GM21447 (cell line): ENCODE results near the gene UPK1A.
"Not testable (repeated sequence)": the region's sequence is repeated elsewhere in the genome, so short reads cannot be mapped to it uniquely, and the experiment has no call there.

Experiments used
- ATAC-seq: cut with Tn5 transposase; IDR thresholded peaks from one replicate; pipeline ENCODE4 v1.9.1; 2021; ENCODE audit not compliant: unreplicated experiment

The UPK1A gene

DNA sequence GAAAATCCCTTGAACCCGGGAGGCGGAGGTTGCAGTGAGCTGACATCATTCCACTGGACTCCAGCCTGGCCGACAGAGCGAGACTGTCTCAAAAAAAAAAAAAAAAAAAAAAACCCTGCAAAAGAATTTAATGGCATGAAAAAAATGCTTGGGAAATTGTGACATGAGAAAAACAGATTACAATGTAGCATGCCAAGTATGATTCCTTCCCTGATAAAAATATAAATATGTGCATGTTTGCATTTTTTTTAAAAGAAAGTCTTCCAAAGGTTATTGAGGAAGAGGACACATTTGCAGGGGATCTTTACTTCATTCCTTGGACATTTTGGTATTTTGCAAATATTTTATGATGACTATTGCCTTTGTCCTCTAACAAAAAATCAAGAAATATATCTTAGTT is 23.5 kb downstream of the UPK1A start:
- ATAC-seq: no peak

- ATAC-seq: not testable (repeated sequence)
Measured at GRCh38 chr19:35691106-35691505, 24.8 kb downstream of the UPK1A start.

GRCh38 chr19:35692010-35692409 is 25.7 kb downstream of the UPK1A start:
- no peak for ATAC-seq

DNA sequence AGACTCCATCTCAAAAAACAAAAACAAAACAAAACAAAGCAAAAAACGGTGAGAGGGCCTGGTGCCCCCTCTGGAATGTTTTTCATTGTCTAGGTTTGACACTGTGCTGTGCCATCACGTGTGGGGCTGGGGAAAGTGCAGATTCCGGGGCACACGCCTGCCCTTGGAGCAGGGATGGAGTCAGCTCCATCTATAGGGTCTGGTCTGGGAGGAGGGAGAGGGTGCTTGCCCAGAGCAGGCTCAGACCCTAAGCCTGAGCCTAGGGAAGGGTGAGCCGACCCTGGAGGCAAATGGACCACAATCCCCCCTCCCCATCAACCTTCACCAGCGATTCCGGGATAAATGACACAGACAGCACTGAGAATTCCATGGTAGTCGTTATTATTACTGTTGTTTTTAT is 27.1 kb downstream of the UPK1A start:
- ATAC-seq: no peak

DNA sequence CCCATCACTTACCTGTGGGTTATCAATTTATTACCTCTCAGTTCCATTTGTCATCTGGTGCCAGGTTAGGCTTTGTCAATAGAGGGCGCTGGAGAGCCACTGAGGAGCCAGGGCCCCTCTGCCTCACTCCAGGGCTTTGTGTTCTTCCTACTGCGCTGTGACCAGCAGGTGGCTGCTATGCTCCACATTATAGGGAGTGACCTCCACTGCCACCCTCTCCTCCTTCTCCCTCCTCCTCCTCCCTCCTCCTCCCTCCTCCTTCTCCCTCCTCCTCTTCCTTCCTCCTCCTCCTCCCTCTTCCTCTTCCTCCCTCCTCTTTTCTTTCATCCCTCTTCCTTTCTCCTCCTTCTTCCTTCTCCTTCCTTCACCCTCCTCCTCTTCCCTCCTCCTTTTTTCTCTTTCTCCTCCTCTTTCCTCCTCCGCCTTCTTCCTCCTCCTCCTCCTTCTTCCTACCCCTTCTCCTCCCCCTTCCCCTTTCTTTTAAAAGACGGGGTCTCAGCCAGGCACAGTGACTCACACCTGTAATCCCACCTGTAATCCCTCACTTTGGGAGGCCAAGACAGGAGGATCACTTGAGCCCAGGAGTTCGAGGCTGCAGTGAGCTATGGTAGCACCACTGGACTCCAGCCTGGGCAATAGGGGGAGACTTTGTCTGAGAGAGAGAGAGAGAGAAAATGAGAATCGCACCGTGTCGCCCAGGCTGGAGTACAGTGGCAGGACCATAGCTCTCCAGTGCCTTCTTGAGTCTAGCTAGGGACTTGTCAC is 27.7 kb downstream of the UPK1A start:
- peak; percentile 84 for ATAC-seq

DNA sequence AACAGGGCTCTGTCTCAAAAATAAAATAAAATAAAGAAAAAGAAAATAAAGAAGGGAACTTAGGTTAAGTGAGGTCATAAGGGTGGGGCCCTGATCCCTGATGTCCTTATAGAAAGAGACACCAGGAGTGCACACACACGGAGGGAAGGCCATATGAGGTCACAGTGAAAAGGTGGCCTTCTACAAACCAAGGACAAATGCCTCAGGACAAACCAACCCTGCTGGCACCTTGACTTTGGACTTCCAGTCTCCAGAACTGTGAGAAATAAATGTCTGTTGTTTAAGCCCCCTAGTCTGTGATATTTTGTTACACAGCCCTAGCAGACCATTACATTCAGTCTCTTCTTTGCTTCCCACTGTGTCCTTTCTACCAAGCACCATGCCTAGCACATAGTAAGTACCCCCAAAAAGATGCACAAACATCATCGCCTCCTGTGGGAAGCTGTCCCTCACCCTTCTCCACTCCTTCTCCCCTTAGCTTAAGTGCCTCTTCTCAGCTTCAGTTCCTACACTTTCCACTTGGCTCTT is 29.6 kb downstream of the UPK1A start:
- no peak for ATAC-seq

GRCh38 chr19:35696835-35697234 is 30.5 kb downstream of the UPK1A start:
- ATAC-seq: peak; percentile 49

GRCh38 chr19:35702223-35703012 is 36.1 kb downstream of the UPK1A start:
- peak; percentile 93 for ATAC-seq

DNA sequence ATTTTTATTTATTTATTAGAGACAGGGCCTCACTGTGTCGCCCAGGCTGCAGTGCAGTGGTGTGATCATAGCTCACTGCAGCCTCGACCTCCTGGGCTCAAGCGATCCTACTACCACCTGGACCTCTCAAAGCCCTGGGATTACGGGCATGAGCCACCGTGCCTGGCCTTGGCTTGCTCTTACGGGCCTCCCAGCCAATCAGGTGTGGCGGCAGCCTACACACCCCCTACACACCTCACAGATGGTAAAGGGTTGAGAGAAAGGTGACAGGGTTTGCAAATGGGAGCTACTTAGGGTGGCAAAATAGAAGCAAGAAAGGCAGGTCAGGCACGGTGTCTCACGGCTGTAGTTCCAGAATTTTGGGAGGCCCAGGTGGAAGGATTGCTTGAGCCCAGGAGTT is 37.0 kb downstream of the UPK1A start:
- ATAC-seq: no peak

DNA sequence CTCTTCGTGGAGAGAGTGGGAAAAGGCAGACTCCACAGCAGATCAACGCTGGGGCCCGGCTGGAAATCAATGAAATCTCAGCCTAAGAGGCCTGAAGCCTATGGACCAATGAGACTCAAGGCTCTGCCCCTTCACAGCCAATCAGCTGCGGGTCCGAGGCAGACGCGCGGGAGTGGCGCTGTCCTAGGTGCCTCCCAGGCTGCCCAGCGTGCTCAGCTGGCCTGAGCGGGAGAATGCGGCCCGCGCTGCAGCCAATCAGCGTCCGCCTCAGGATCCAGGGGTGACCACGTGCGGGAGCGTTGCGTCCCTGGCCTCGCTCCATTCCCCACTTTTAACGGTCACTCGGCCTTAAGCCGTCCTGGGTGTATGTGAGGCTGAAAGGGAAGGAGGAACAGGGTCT is 37.9 kb downstream of the UPK1A start, which contains the start of gene ZBTB32:
TSS of gene ZBTB32 (plus strand) at position 341 of the 400 bp plus-strand sequence. CDS start 10,069 bp downstream, outside the sequence.
- no peak for ATAC-seq

GRCh38 chr19:35708391-35708790 is 42.1 kb downstream of the UPK1A start:
- no peak for ATAC-seq

DNA sequence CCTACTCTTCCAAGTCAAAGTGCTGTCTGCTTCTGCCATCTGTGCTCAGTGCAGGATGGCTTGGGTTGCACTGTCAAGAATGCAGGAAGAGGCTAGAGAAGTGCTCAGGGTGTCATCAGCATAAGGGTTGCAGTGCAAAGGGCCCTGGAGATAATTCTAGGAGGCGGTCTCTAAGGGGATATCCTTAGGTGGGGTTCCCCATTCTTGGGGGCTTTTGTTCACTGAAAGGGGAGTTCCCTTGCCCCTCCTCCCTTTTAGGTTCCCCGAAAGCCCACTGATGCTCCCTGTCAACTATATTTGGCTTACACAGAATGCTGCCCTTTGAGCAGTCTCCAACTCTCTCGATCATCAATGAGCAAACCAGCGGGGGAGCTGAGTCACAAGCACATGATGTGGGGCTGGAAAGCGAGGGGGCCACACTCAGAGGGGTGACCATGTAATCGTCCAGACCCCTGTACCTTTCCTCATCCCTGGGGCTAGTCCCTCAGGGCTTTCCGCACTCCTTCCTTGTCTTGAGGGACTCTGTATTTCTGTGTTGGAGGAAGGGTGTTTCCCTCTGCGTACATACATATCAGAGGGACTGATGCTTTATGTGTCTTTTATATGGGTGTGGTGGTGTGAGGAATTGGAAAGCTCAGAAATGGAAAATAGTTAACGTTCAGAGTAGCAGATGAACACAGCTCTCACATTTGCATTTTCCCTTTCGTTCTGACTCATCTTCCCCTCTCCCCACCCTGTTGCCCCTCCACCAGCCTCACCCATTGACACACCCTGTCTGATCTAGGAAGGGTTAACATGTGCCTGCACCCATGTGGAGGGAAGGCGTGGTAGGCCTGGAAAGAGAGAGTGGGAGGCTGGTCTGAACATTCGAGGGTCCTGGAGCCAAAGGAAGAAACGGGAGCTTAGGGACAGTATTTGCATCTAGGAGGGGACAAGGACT is 44.7 kb downstream of the UPK1A start:
- ATAC-seq: no peak

GRCh38 chr19:35712567-35713505 is 46.5 kb downstream of the UPK1A start:
- ATAC-seq: no peak

DNA sequence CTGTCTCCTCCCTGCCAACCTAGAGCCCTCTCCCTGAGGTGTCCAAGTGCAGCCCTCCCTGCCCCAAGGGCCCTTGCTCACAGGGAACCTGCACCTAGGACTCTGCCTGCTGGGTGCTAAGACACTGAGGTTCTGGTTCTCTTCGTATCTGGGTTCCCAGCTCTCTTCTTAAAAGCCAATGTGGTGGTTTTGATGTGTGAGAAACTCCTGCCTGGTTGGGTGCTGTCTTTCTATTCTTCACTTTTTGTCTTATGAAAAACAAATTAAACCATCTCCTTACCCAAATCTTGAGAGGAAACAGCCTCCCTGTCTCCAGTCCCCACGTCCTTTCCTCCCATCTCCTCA is 47.2 kb downstream of the UPK1A start:
- no peak for ATAC-seq

GRCh38 chr19:35713904-35714495 is 47.7 kb downstream of the UPK1A start:
- no peak for ATAC-seq

DNA sequence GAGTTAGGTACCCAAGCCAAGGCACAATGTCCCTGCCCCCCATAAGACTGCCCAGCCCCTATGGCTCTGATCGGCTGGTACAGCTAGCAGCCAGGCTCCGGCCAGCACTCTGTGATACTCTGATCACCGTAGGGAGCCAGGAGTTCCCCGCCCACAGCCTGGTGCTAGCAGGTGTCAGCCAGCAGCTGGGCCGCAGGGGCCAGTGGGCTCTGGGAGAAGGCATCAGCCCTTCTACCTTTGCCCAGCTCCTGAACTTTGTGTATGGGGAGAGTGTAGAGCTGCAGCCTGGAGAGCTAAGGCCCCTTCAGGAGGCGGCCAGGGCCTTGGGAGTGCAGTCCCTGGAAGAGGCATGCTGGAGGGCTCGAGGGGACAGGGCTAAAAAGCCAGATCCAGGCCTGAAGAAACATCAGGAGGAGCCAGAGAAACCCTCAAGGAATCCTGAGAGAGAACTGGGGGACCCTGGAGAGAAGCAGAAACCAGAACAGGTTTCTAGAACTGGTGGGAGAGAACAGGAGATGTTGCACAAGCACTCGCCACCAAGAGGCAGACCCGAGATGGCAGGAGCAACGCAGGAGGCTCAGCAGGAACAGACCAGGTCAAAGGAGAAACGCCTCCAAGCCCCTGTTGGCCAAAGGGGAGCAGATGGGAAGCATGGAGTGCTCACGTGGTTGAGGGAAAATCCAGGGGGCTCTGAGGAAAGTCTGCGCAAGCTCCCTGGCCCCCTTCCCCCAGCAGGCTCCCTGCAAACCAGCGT is 48.5 kb downstream of the UPK1A start:
- ATAC-seq: no peak

- ATAC-seq: no peak
Measured at GRCh38 chr19:35715355-35715809, 49.1 kb downstream of the UPK1A start.

- ATAC-seq: no peak
Measured at GRCh38 chr19:35715981-35716800, 49.9 kb downstream of the UPK1A start.
